GM23338 (cell line): ENCODE results near the gene DTD1. TPM values are rescaled to one million over a fixed set of nuclear protein-coding genes. Genes with fewer than 3 reads are reported as not detected.
A peak's percentile ranks its signal among the peaks of the same experiment; 100 is the strongest.

Experiments used
- ATAC-seq: fragments of 200-7000 bp; cut with Tn5 transposase; 3 replicates; pipeline ENCODE4 v1.9.1; 2020
- DNase-seq: peaks from one replicate; pipeline ENCODE4 v3.0.0-alpha.2; 2015; ENCODE audit warnings: low spot score
- H2AFZ ChIP-seq: fragments of 200-600 bp; sonication (generic); 2 replicates; pipeline ENCODE4 v1.8.0; 2016; ENCODE audit warnings: antibody characterized with exemption, mild to moderate bottlenecking, moderate library complexity
- H3F3A ChIP-seq: fragments of 200-600 bp; sonication (generic); replicated peaks from 2 replicates; pipeline ENCODE4 v1.8.0; 2017; ENCODE audit warnings: antibody characterized with exemption, mixed run types, low read depth
- H3K27ac ChIP-seq: fragments of 200-600 bp; sonication (generic); 2 replicates; pipeline ENCODE4 v1.6.1; 2016; ENCODE audit warnings: low read depth
- H3K27me3 ChIP-seq: fragments of 200-600 bp; sonication (generic); 2 replicates; pipeline ENCODE4 v1.8.0; 2016; ENCODE audit warnings: mild to moderate bottlenecking, mixed run types, moderate library complexity; ENCODE audit not compliant: insufficient read depth
- H3K36me3 ChIP-seq: fragments of 200-600 bp; sonication (generic); 2 replicates; pipeline ENCODE4 v1.8.0; 2016; ENCODE audit warnings: mild to moderate bottlenecking; ENCODE audit not compliant: insufficient read depth
- H3K4me1 ChIP-seq: fragments of 200-600 bp; sonication (generic); 2 replicates; pipeline ENCODE4 v1.8.0; 2016; ENCODE audit warnings: mild to moderate bottlenecking, moderate library complexity; ENCODE audit not compliant: insufficient read depth
- H3K4me2 ChIP-seq: fragments of 200-600 bp; sonication (generic); 2 replicates; pipeline ENCODE4 v1.7.1; 2017; ENCODE audit warnings: mixed run types
- H3K4me3 ChIP-seq: fragments of 200-600 bp; sonication (generic); 2 replicates; pipeline ENCODE4 v1.6.1; 2016; ENCODE audit warnings: mixed run types
- H3K79me2 ChIP-seq: fragments of 200-600 bp; sonication (generic); replicated peaks from 2 replicates; pipeline ENCODE4 v1.8.0; 2017; ENCODE audit warnings: mild to moderate bottlenecking; ENCODE audit not compliant: insufficient read depth
- H3K9me2 ChIP-seq: fragments of 200-600 bp; sonication (generic); 2 replicates; pipeline ENCODE4 v1.8.0; 2017; ENCODE audit not compliant: insufficient read depth
- H4K20me1 ChIP-seq: fragments of 200-600 bp; sonication (generic); replicated peaks from 2 replicates; pipeline ENCODE4 v1.8.0; 2017; ENCODE audit warnings: mild to moderate bottlenecking; ENCODE audit not compliant: insufficient read depth
- H3K27ac Mint-ChIP-seq: 2 replicates; pipeline ENCODE4 v1.8.0; 2020; ENCODE audit warnings: inconsistent platforms, mild to moderate bottlenecking, moderate library complexity, mixed read lengths
- H3K27me3 Mint-ChIP-seq: 3 replicates; pipeline ENCODE4 v1.8.0; 2022; ENCODE audit warnings: low read depth, mild to moderate bottlenecking, moderate library complexity, mixed read lengths, inconsistent platforms; ENCODE audit not compliant: insufficient read depth, poor library complexity
- H3K36me3 Mint-ChIP-seq: 3 replicates; pipeline ENCODE4 v1.8.0; 2021; ENCODE audit warnings: low read depth, mild to moderate bottlenecking, inconsistent platforms, moderate library complexity, mixed read lengths
- H3K4me1 Mint-ChIP-seq: 3 replicates; pipeline ENCODE4 v1.8.0; 2020; ENCODE audit warnings: mild to moderate bottlenecking, inconsistent platforms, mixed read lengths
- H3K4me3 Mint-ChIP-seq: 3 replicates; pipeline ENCODE4 v1.8.0; 2021; ENCODE audit warnings: moderate library complexity, mild to moderate bottlenecking, inconsistent platforms, mixed read lengths
- H3K9me3 Mint-ChIP-seq: 3 replicates; pipeline ENCODE4 v1.8.0; 2020; ENCODE audit warnings: moderate library complexity, mild to moderate bottlenecking, inconsistent platforms, mixed read lengths
- CREB1 ChIP-seq: fragments of 250-450 bp; sonication (Bioruptor Pico); IDR thresholded peaks from 2 replicates; pipeline ENCODE4 v1.5.0; 2020; ENCODE audit warnings: low read depth, mild to moderate bottlenecking, moderate library complexity
- ETS1 ChIP-seq: IDR thresholded peaks from 2 replicates; pipeline ENCODE4 v1.6.1; 2016; ENCODE audit warnings: antibody characterized with exemption
- JUNB ChIP-seq: IDR thresholded peaks from one replicate; pipeline ENCODE4 v1.6.1; 2016; ENCODE audit warnings: antibody characterized with exemption; ENCODE audit not compliant: unreplicated experiment
- NANOG ChIP-seq: IDR thresholded peaks from 2 replicates; pipeline ENCODE4 v1.6.1; 2016; ENCODE audit warnings: antibody characterized with exemption, borderline replicate concordance
- STAT1 ChIP-seq: IDR thresholded peaks from one replicate; pipeline ENCODE4 v1.6.1; 2016; ENCODE audit warnings: antibody characterized with exemption; ENCODE audit not compliant: unreplicated experiment
- ZNF114 ChIP-seq: fragments of 250-450 bp; sonication (Bioruptor Pico); IDR thresholded peaks from 2 replicates; pipeline ENCODE4 v1.5.0; 2020; ENCODE audit warnings: mild to moderate bottlenecking, moderate library complexity
- ZNF331 ChIP-seq: fragments of 250-450 bp; sonication (Bioruptor Pico); IDR thresholded peaks from 2 replicates; pipeline ENCODE4 v1.5.0; 2020; ENCODE audit warnings: low read depth, mild to moderate bottlenecking, moderate library complexity
- ZNF462 ChIP-seq: fragments of 250-450 bp; sonication (Bioruptor Pico); IDR thresholded peaks from 2 replicates; pipeline ENCODE4 v1.5.0; 2020; ENCODE audit warnings: mild to moderate bottlenecking, moderate library complexity
- polyA plus RNA-seq: library from polyadenylated mRNA; unstranded; fragments of >200 nt; fragmentation: Nextera tagmentation; extraction: Ambion mirVana; gene quantifications from 2 replicates; pipeline ENCODE4 v1.2.1, GENCODE V29; 2016
- total RNA-seq: library from RNA; depleted of rRNA; stranded (reverse); fragments of >200 nt; shearing (Covaris generic); gene quantifications from 2 replicates; pipeline ENCODE4 v1.2.3, GENCODE V29; 2014

DTD1 gene
- total and polyA plus RNA-seq, 2 experiments from 2014 or later, result 69.8 to 74.0 TPM

GRCh38 chr20:18639501-18639979 is 51.7 kb downstream of the DTD1 start (continued):
- no peak for TF ChIP-seq ZNF462 (CRISPR knock-in tag)
- TF ChIP-seq ZNF331 (CRISPR knock-in tag), result no peak

GRCh38 chr20:18645196-18645745 is 57.4 kb downstream of the DTD1 start:
- H3K9me2 ChIP-seq, result peaks cover 10% of the 10 kb centered on the region; the same call in 1 of the 2 replicates
- H3K27me3 ChIP-seq, result no peaks in the 10 kb centered on the region
- Mint-ChIP-seq H3K36me3 (no peaks in the 10 kb centered on the region), H3K9me3 (no peaks in the 10 kb centered on the region; the same call in 2 of the 3 replicates), H3K27ac (peak overlapping the region; percentile 59; the same call in 1 of the 2 replicates), H3K4me3 (no peak overlapping the region), H3K27me3 (peaks cover 2% of the 10 kb centered on the region), H3K4me1 (peaks cover 15% of the 10 kb centered on the region)
- H3K79me2 ChIP-seq, result no peaks in the 10 kb centered on the region; the same call in 1 of the 2 replicates
- no peak overlapping the region for H3K4me3 ChIP-seq
- H3K4me2 ChIP-seq, result no peak overlapping the region
- no peaks in the 10 kb centered on the region for H3F3A ChIP-seq
- peaks cover 4% of the 10 kb centered on the region; the same call in 1 of the 2 replicates for H3K4me1 ChIP-seq
- H3K36me3 ChIP-seq, result no peaks in the 10 kb centered on the region
- H4K20me1 ChIP-seq, result no peaks in the 10 kb centered on the region
- peak; percentile 29; the same call in 1 of the 3 replicates for ATAC-seq
- no peak overlapping the region for H2AFZ ChIP-seq
- peak; percentile 53 for DNase-seq
- H3K27ac ChIP-seq, result peak overlapping the region; percentile 39; the same call in 1 of the 2 replicates
- TF ChIP-seq ZNF462 (CRISPR knock-in tag) (no peak), JUNB (no peak), ZNF331 (CRISPR knock-in tag) (no peak), ETS1 (no peak), ZNF114 (CRISPR knock-in tag) (no peak), CREB1 (no peak), NANOG (no peak), STAT1 (no peak)
